ENCODE measurements around the gene EPHA8. TPM values are rescaled to one million over a fixed set of nuclear protein-coding genes. Genes with fewer than 3 reads are reported as not detected.

The EPHA8 gene
- polyA plus RNA-seq, 1 of the 3 experiments (the other 2 are of a cell fraction), result 0.02 TPM

DNA sequence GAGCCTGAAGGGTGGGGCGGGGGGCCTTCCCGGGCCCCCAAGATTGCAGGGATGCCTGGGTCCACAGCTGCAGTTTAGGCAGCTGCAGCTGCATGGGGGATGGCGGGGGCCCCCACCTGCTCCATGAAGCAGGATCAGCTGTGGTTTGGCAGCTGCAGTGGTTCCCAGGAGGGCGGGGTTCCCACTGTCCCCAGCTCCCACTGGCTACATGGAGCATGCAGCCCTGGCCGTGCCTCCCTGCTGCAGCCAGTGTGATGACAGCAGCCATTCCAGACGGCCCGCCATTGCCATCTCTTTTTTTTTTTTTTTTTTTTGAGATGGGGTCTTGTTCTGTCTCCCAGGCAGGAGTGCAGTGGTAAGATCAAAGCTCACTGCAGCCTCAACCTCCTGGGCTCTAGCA is 72.1 kb downstream of the EPHA8 start:
- Histone ChIP-seq H2AFZ (ENCODE audit: low read depth) (no peak overlapping the region), H4K20me1 (ENCODE audit: insufficient read depth) (no peaks in the 10 kb centered on the region), H3K4me1 (ENCODE audit: control insufficient read depth in 1 of 2, insufficient read depth in 2 of 2, low read depth in 1 of 2, low read length in 1 of 2) (no peaks in the 10 kb centered on the region), H3K27ac (ENCODE audit: low read depth in 2 of 2, low read length in 1 of 2) (no peak overlapping the region), H3F3A (replicated peaks; ENCODE audit: insufficient read depth) (no peaks in the 10 kb centered on the region), H3K27me3 (ENCODE audit: insufficient read depth) (peaks cover 26% of the 10 kb centered on the region), H3K9me2 (no peaks in the 10 kb centered on the region), H3K9ac (no peak overlapping the region), H3K4me2 (no peak overlapping the region), H3K79me2 (ENCODE audit: insufficient read depth) (no peaks in the 10 kb centered on the region), H3K9me3 (no peaks in the 10 kb centered on the region), H3K36me3 (replicated peaks in 1 of 2; ENCODE audit: control insufficient read depth in 1 of 2, insufficient read depth in 2 of 2, low read length in 1 of 2) (no peaks in the 10 kb centered on the region), H3K4me3 (ENCODE audit: low read depth in 2 of 2, low read length in 1 of 2) (no peak overlapping the region)
- TF ChIP-seq MAX (IDR thresholded peaks at IDR 0.05; ENCODE audit: low read depth) (no peak), SMC3 (IDR thresholded peaks at IDR 0.05; ENCODE audit: low read depth, low read length) (no peak), FOXM1 (IDR thresholded peaks at IDR 0.05; ENCODE audit: low read depth) (no peak), FOXJ3 (CRISPR knock-in tag; IDR thresholded peaks at IDR 0.05) (no peak), POLR2AphosphoS5 (IDR thresholded peaks at IDR 0.05; ENCODE audit: low read depth, low read length) (no peak), MXI1 (IDR thresholded peaks at IDR 0.05; ENCODE audit: low read depth, low read length) (no peak), YY1 (IDR thresholded peaks at IDR 0.05; ENCODE audit: low read depth) (no peak), ELF1 (IDR thresholded peaks at IDR 0.05) (no peak), GABPA (IDR thresholded peaks at IDR 0.05; ENCODE audit: low read depth) (no peak), SIN3A (IDR thresholded peaks at IDR 0.05; ENCODE audit: borderline replicate concordance, low read depth, low read length) (no peak)
- POLR2A ChIA-PET, result no interaction called here
- 64% methylated on average over 2 of the region's 7 CpGs for WGBS (ENCODE audit: low lambda C conversion rate)
- no peak for DNase-seq
- CTCF ChIA-PET, result interaction anchor here (0.8 to 5.1 kb wide), 6 partner anchors 9 to 219 kb away, joined by 3 to 58 read pairs (median 7); no protein-coding TSS in a partner anchor

GRCh38 chr1:22636353-22636752 is 73.1 kb downstream of the EPHA8 start, which contains the start of gene C1QA:
TSS of gene C1QA (plus strand) at chr1:22636628. CDS start at chr1:22637617, 989 bp downstream.
- CTCF ChIA-PET, result interaction anchor here (0.8 to 5.1 kb wide), 6 partner anchors 93 to 252 kb away, joined by 3 to 58 read pairs (median 3); no protein-coding TSS in a partner anchor
- H3K4me3 ChIP-seq (ENCODE audit: low read depth in 2 of 2, low read length in 1 of 2), result no peak within 1 kb of the TSS
- H3F3A ChIP-seq (replicated peaks; ENCODE audit: insufficient read depth), result no peaks in the 10 kb centered on the region
- no peaks in the 10 kb centered on the region for H3K9me2 ChIP-seq
- no peak within 1 kb of the TSS for H3K27ac ChIP-seq (ENCODE audit: low read depth in 2 of 2, low read length in 1 of 2)
- no peak within 1 kb of the TSS for H3K4me2 ChIP-seq
- no peak within 1 kb of the TSS for H3K9ac ChIP-seq
- TF ChIP-seq TCF12 (IDR thresholded peaks at IDR 0.05) (no peak), FOSL2 (IDR thresholded peaks at IDR 0.05; ENCODE audit: borderline replicate concordance, low read depth) (no peak), GATA2 (CRISPR knock-in tag; IDR thresholded peaks at IDR 0.05) (no peak), SMC3 (IDR thresholded peaks at IDR 0.05; ENCODE audit: low read depth, low read length) (no peak), EP300 (IDR thresholded peaks at IDR 0.05; ENCODE audit: borderline replicate concordance in 1 of 2, low read depth in 1 of 2, low read length in 1 of 2) (no peak), RAD21 (IDR thresholded peaks at IDR 0.05; ENCODE audit: low read length) (no peak), NRF1 (IDR thresholded peaks at IDR 0.05; ENCODE audit: low read depth, low read length) (no peak), POLR2AphosphoS5 (IDR thresholded peaks at IDR 0.05; ENCODE audit: low read depth, low read length) (no peak), MXI1 (IDR thresholded peaks at IDR 0.05; ENCODE audit: low read depth, low read length) (no peak), EZH2phosphoT487 (IDR thresholded peaks at IDR 0.05; ENCODE audit: borderline replicate concordance, low read depth) (no peak), NFIC (IDR thresholded peaks at IDR 0.05; ENCODE audit: borderline replicate concordance) (no peak), GABPA (IDR thresholded peaks at IDR 0.05; ENCODE audit: low read depth) (no peak), FOXM1 (IDR thresholded peaks at IDR 0.05; ENCODE audit: low read depth) (no peak), ELF1 (IDR thresholded peaks at IDR 0.05) (no peak)
- TF ChIP-seq, protein P1, sequence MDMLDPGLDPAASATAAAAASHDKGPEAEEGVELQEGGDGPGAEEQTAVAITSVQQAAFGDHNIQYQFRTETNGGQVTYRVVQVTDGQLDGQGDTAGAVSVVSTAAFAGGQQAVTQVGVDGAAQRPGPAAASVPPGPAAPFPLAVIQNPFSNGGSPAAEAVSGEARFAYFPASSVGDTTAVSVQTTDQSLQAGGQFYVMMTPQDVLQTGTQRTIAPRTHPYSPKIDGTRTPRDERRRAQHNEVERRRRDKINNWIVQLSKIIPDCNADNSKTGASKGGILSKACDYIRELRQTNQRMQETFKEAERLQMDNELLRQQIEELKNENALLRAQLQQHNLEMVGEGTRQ (IDR thresholded peaks at IDR 0.05; ENCODE audit: borderline replicate concordance, low read depth, low read length), result no peak
- TF ChIP-seq, protein P2, sequence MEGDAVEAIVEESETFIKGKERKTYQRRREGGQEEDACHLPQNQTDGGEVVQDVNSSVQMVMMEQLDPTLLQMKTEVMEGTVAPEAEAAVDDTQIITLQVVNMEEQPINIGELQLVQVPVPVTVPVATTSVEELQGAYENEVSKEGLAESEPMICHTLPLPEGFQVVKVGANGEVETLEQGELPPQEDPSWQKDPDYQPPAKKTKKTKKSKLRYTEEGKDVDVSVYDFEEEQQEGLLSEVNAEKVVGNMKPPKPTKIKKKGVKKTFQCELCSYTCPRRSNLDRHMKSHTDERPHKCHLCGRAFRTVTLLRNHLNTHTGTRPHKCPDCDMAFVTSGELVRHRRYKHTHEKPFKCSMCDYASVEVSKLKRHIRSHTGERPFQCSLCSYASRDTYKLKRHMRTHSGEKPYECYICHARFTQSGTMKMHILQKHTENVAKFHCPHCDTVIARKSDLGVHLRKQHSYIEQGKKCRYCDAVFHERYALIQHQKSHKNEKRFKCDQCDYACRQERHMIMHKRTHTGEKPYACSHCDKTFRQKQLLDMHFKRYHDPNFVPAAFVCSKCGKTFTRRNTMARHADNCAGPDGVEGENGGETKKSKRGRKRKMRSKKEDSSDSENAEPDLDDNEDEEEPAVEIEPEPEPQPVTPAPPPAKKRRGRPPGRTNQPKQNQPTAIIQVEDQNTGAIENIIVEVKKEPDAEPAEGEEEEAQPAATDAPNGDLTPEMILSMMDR (IDR thresholded peaks at IDR 0.05), result no peak
- TF ChIP-seq, protein P3, sequence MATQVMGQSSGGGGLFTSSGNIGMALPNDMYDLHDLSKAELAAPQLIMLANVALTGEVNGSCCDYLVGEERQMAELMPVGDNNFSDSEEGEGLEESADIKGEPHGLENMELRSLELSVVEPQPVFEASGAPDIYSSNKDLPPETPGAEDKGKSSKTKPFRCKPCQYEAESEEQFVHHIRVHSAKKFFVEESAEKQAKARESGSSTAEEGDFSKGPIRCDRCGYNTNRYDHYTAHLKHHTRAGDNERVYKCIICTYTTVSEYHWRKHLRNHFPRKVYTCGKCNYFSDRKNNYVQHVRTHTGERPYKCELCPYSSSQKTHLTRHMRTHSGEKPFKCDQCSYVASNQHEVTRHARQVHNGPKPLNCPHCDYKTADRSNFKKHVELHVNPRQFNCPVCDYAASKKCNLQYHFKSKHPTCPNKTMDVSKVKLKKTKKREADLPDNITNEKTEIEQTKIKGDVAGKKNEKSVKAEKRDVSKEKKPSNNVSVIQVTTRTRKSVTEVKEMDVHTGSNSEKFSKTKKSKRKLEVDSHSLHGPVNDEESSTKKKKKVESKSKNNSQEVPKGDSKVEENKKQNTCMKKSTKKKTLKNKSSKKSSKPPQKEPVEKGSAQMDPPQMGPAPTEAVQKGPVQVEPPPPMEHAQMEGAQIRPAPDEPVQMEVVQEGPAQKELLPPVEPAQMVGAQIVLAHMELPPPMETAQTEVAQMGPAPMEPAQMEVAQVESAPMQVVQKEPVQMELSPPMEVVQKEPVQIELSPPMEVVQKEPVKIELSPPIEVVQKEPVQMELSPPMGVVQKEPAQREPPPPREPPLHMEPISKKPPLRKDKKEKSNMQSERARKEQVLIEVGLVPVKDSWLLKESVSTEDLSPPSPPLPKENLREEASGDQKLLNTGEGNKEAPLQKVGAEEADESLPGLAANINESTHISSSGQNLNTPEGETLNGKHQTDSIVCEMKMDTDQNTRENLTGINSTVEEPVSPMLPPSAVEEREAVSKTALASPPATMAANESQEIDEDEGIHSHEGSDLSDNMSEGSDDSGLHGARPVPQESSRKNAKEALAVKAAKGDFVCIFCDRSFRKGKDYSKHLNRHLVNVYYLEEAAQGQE (IDR thresholded peaks at IDR 0.05; ENCODE audit: low read depth, low read length), result no peak
- no peaks in the 10 kb centered on the region for H3K79me2 ChIP-seq (ENCODE audit: insufficient read depth)
- H3K4me1 ChIP-seq (ENCODE audit: control insufficient read depth in 1 of 2, insufficient read depth in 2 of 2, low read depth in 1 of 2, low read length in 1 of 2), result no peaks in the 10 kb centered on the region
- H4K20me1 ChIP-seq (ENCODE audit: insufficient read depth), result no peaks in the 10 kb centered on the region
- H3K36me3 ChIP-seq (replicated peaks in 1 of 2; ENCODE audit: control insufficient read depth in 1 of 2, insufficient read depth in 2 of 2, low read length in 1 of 2), result no peaks in the 10 kb centered on the region
- 60% methylated on average over 5 of the region's 5 CpGs for WGBS (ENCODE audit: low lambda C conversion rate)
- DNase-seq, result no peak
- H2AFZ ChIP-seq (ENCODE audit: low read depth), result no peak within 1 kb of the TSS
- POLR2A ChIA-PET, result no interaction called here
- peaks cover 21% of the 10 kb centered on the region for H3K27me3 ChIP-seq (ENCODE audit: insufficient read depth)
- H3K9me3 ChIP-seq, result no peaks in the 10 kb centered on the region

Data from SK-N-SH (cell line).